DND-41 (cell line): Measurements from ENCODE around the gene NTNG2.

ENCODE experiments used
- CTCF ChIP-seq: IDR thresholded peaks from 2 replicates; pipeline ENCODE4 v1.5.1; 2012; ENCODE audit warnings: borderline replicate concordance, low read length, moderate library complexity, mild to moderate bottlenecking; ENCODE audit not compliant: poor library complexity, severe bottlenecking; ENCODE audit errors: extremely low read depth
- EZH2 ChIP-seq: IDR thresholded peaks from 3 replicates; pipeline ENCODE4 v1.6.1; 2012; ENCODE audit warnings: borderline replicate concordance, low read depth, mild to moderate bottlenecking, moderate library complexity, low read length, inconsistent platforms; ENCODE audit not compliant: severe bottlenecking

- TF ChIP-seq CTCF (no peak), EZH2 (no peak)
These were observed 74.9 kb downstream of the NTNG2 start for GRCh38 chr9:132236662-132237311.
